Chondrocyte (in vitro differentiated cells): Measurements from ENCODE around the gene SYNJ2. TPM values are rescaled to one million over a fixed set of nuclear protein-coding genes. Genes with fewer than 3 reads are reported as not detected.
A peak's percentile ranks its signal among the peaks of the same experiment; 100 is the strongest.

Source experiments
- DNase-seq: peaks from one replicate; pipeline ENCODE4 v3.0.0; 2021; ENCODE audit warnings: mixed read lengths, low spot score
- H3K27ac Mint-ChIP-seq: one replicate; pipeline ENCODE4 v1.8.0; 2021; ENCODE audit warnings: mild to moderate bottlenecking, moderate library complexity, mixed read lengths; ENCODE audit not compliant: unreplicated experiment
- H3K27me3 Mint-ChIP-seq: 2 replicates; pipeline ENCODE4 v1.8.0; 2021; ENCODE audit warnings: low read depth, mixed read lengths
- H3K36me3 Mint-ChIP-seq: 2 replicates; pipeline ENCODE4 v1.8.0; 2021; ENCODE audit warnings: low read depth, mixed read lengths
- H3K4me1 Mint-ChIP-seq: 2 replicates; pipeline ENCODE4 v1.8.0; 2021; ENCODE audit warnings: low read depth, mild to moderate bottlenecking, mixed read lengths
- H3K4me3 Mint-ChIP-seq: one replicate; pipeline ENCODE4 v1.8.0; 2021; ENCODE audit warnings: mild to moderate bottlenecking, moderate library complexity, mixed read lengths; ENCODE audit not compliant: unreplicated experiment
- H3K9me3 Mint-ChIP-seq: 2 replicates; pipeline ENCODE4 v1.8.0; 2021; ENCODE audit warnings: low read depth, mixed read lengths
- CTCF ChIP-seq: fragments of 200-600 bp; sonication (generic); IDR thresholded peaks from 2 replicates; pipeline ENCODE4 v1.5.0; 2021; ENCODE audit warnings: antibody characterized with exemption, mild to moderate bottlenecking, moderate library complexity
- total RNA-seq: library from RNA; stranded (reverse); gene quantifications from 3 replicates; pipeline ENCODE4 v1.2.1, GENCODE V29; 2021

SYNJ2 gene
- total RNA-seq, 1 donor from 2014 or later = 53.1 TPM

- Mint-ChIP-seq H3K27me3 (no peaks in the 10 kb centered on the region), H3K27ac (peak overlapping the region; percentile 81), H3K9me3 (no peaks in the 10 kb centered on the region), H3K4me3 (no peak overlapping the region), H3K4me1 (peaks cover 80% of the 10 kb centered on the region), H3K36me3 (peaks cover 2% of the 10 kb centered on the region)
- peak; percentile 55 for DNase-seq
- TF ChIP-seq CTCF = no peak
Measured at GRCh38 chr6:158005626-158006180, 24.0 kb downstream of the SYNJ2 start.

- peaks cover 81% of the 10 kb centered on the region for H3K4me1 Mint-ChIP-seq
- no peak for TF ChIP-seq CTCF
- no peak overlapping the region for H3K4me3 Mint-ChIP-seq
- DNase-seq = peak; percentile 13
- H3K9me3 Mint-ChIP-seq = no peaks in the 10 kb centered on the region
- H3K36me3 Mint-ChIP-seq = peaks cover 3% of the 10 kb centered on the region
- peak overlapping the region; percentile 62 for H3K27ac Mint-ChIP-seq
- H3K27me3 Mint-ChIP-seq = no peaks in the 10 kb centered on the region
Measured at GRCh38 chr6:158006331-158006730, 24.7 kb downstream of the SYNJ2 start.

GRCh38 chr6:158006821-158007570, 25.3 kb downstream of the SYNJ2 start:
- Mint-ChIP-seq H3K4me3 (no peak overlapping the region), H3K36me3 (peaks cover 2% of the 10 kb centered on the region), H3K9me3 (no peaks in the 10 kb centered on the region), H3K4me1 (peaks cover 79% of the 10 kb centered on the region), H3K27me3 (no peaks in the 10 kb centered on the region), H3K27ac (no peak overlapping the region)
- TF ChIP-seq CTCF = no peak
- peak; percentile 40 for DNase-seq

- TF ChIP-seq CTCF = no peak
- Mint-ChIP-seq H3K4me3 (no peak overlapping the region), H3K27me3 (no peaks in the 10 kb centered on the region)
Measured at GRCh38 chr6:158008864-158009113, 27.1 kb downstream of the SYNJ2 start.

GRCh38 chr6:158009114-158009891, 27.6 kb downstream of the SYNJ2 start:
- no peak for TF ChIP-seq CTCF
- H3K9me3 Mint-ChIP-seq = no peaks in the 10 kb centered on the region
- peak overlapping the region; percentile 88 for H3K27ac Mint-ChIP-seq
- peaks cover 7% of the 10 kb centered on the region for H3K36me3 Mint-ChIP-seq
- H3K4me1 Mint-ChIP-seq = peaks cover 56% of the 10 kb centered on the region
- H3K4me3 Mint-ChIP-seq = peak overlapping the region; percentile 8
- DNase-seq = peak; percentile 64
- no peaks in the 10 kb centered on the region for H3K27me3 Mint-ChIP-seq

More at GRCh38 chr6:158008864-158009113, 27.1 kb downstream of the SYNJ2 start:
- Mint-ChIP-seq H3K27ac (peak overlapping the region; percentile 88), H3K36me3 (peaks cover 7% of the 10 kb centered on the region), H3K4me1 (peaks cover 61% of the 10 kb centered on the region), H3K9me3 (no peaks in the 10 kb centered on the region)
- DNase-seq = peak; percentile 49
